Large intestine (tissue), 3 donors: ENCODE results near the gene PFAS. TPM values are rescaled to one million over a fixed set of nuclear protein-coding genes. Genes with fewer than 3 reads are reported as not detected.
"Not testable (repeated sequence)": the region's sequence is repeated elsewhere in the genome, so short reads cannot be mapped to it uniquely, and the experiment has no call there.

Experiments
- DNase-seq, 2 donors: peaks; one replicate each; pipeline versions ENCODE4 v3.0.0 to v3.0.0-alpha.2; 2013
- H3K27ac ChIP-seq: one replicate; pipeline ENCODE4 v1.5.1; 2013; ENCODE audit warnings: low read length
- H3K27me3 ChIP-seq: 2 replicates; pipeline ENCODE4 v1.6.1; 2013; ENCODE audit warnings: low read length; ENCODE audit not compliant: control insufficient read depth, insufficient read depth
- H3K36me3 ChIP-seq: 2 replicates; pipeline ENCODE4 v1.6.1; 2013; ENCODE audit warnings: low read length; ENCODE audit not compliant: control insufficient read depth, insufficient read depth
- H3K4me1 ChIP-seq: one replicate; pipeline ENCODE4 v1.6.1; 2013; ENCODE audit warnings: low read length; ENCODE audit not compliant: control insufficient read depth, insufficient read depth
- H3K4me3 ChIP-seq: one replicate; pipeline ENCODE4 v1.5.1; 2013; ENCODE audit warnings: low read length
- H3K9me3 ChIP-seq: one replicate; pipeline ENCODE4 v1.6.1; 2013; ENCODE audit warnings: mild to moderate bottlenecking, low read depth, low read length, moderate library complexity; ENCODE audit not compliant: control insufficient read depth
- WGBS: methylation state at CpG from one replicate; pipeline ENCODE4 v1.1.5; 2013; ENCODE audit warnings: low lambda C conversion rate; ENCODE audit not compliant: insufficient coverage; 5-methylcytosine and 5-hydroxymethylcytosine counted together
- polyA plus RNA-seq: library from polyadenylated mRNA; unstranded; fragments of 120-200 nt; gene quantifications from one replicate; pipeline ENCODE4 v1.2.1, GENCODE V29; 2013

The PFAS gene
- polyA plus RNA-seq, 1 donor: 25.3 TPM

GRCh38 chr17:8227238-8227581, 21.9 kb upstream of the PFAS start:
- DNase-seq: no peak
- Histone ChIP-seq H3K4me3 (peak overlapping the region; percentile 46), H3K4me1 (peaks cover 14% of the 10 kb centered on the region), H3K27ac (peak overlapping the region; percentile 71), H3K9me3 (no peaks in the 10 kb centered on the region), H3K27me3 (no peaks in the 10 kb centered on the region), H3K36me3 (peaks cover 50% of the 10 kb centered on the region)
- no CpG with 5 or more reads among the region's 4 CpGs for WGBS

GRCh38 chr17:8231701-8232100, 17.4 kb upstream of the PFAS start:
- Histone ChIP-seq H3K36me3 (peaks cover 91% of the 10 kb centered on the region), H3K27me3 (no peaks in the 10 kb centered on the region), H3K27ac (no peak overlapping the region), H3K9me3 (no peaks in the 10 kb centered on the region), H3K4me1 (peaks cover 7% of the 10 kb centered on the region), H3K4me3 (no peak overlapping the region)
- WGBS: no CpG with 5 or more reads among the region's 10 CpGs
- no peak for DNase-seq

GRCh38 chr17:8234361-8235270, 14.5 kb upstream of the PFAS start:
- WGBS: 86% methylated on average over 1 of the region's 21 CpGs
- DNase-seq: no peak
- Histone ChIP-seq H3K9me3 (no peaks in the 10 kb centered on the region), H3K27ac (no peak overlapping the region), H3K27me3 (no peaks in the 10 kb centered on the region), H3K4me3 (no peak overlapping the region), H3K36me3 (peaks cover 86% of the 10 kb centered on the region), H3K4me1 (no peaks in the 10 kb centered on the region)

- Histone ChIP-seq H3K9me3 (no peaks in the 10 kb centered on the region), H3K27me3 (no peaks in the 10 kb centered on the region), H3K27ac (no peak overlapping the region), H3K4me1 (no peaks in the 10 kb centered on the region), H3K4me3 (no peak overlapping the region), H3K36me3 (peaks cover 81% of the 10 kb centered on the region)
- WGBS: no CpG with 5 or more reads among the region's 7 CpGs
- DNase-seq: no peak
Observed at GRCh38 chr17:8235676-8236075, 13.4 kb upstream of the PFAS start.

- DNase-seq: peak in 1 of 2 donors; percentile 35
- WGBS: no CpG with 5 or more reads among the region's 7 CpGs
- no peak overlapping the region for H3K4me3 ChIP-seq
- peaks cover 74% of the 10 kb centered on the region for H3K36me3 ChIP-seq
- H3K27me3 ChIP-seq: no peaks in the 10 kb centered on the region
- H3K27ac ChIP-seq: peak overlapping the region; percentile 18
- H3K4me1 ChIP-seq: no peaks in the 10 kb centered on the region
- no peaks in the 10 kb centered on the region for H3K9me3 ChIP-seq
Observed at GRCh38 chr17:8237175-8237574, 11.9 kb upstream of the PFAS start.

GRCh38 chr17:8237886-8238285, 11.2 kb upstream of the PFAS start:
- DNase-seq: no peak
- Histone ChIP-seq H3K4me3 (no peak overlapping the region), H3K36me3 (peaks cover 71% of the 10 kb centered on the region), H3K27me3 (no peaks in the 10 kb centered on the region), H3K4me1 (no peaks in the 10 kb centered on the region), H3K27ac (no peak overlapping the region), H3K9me3 (no peaks in the 10 kb centered on the region)
- WGBS: no CpG with 5 or more reads among the region's 4 CpGs

- no CpG with 5 or more reads among the region's 5 CpGs for WGBS
Observed at GRCh38 chr17:8243827-8244226, 5.3 kb upstream of the PFAS start.

GRCh38 chr17:8244768-8245167, 4.3 kb upstream of the PFAS start:
- Histone ChIP-seq H3K4me3 (no peak overlapping the region), H3K27ac (no peak overlapping the region), H3K9me3 (no peaks in the 10 kb centered on the region), H3K4me1 (peaks cover 3% of the 10 kb centered on the region), H3K36me3 (peaks cover 18% of the 10 kb centered on the region), H3K27me3 (no peaks in the 10 kb centered on the region)
- no peak for DNase-seq
- WGBS: 100% methylated on average over 3 of the region's 8 CpGs

More at GRCh38 chr17:8243827-8244226, 5.3 kb upstream of the PFAS start:
- Histone ChIP-seq H3K4me1 (no peaks in the 10 kb centered on the region), H3K27ac (no peak overlapping the region), H3K36me3 (peaks cover 25% of the 10 kb centered on the region), H3K27me3 (no peaks in the 10 kb centered on the region), H3K4me3 (no peak overlapping the region), H3K9me3 (no peaks in the 10 kb centered on the region)
- DNase-seq: no peak

- H3K27ac ChIP-seq: peak overlapping the region; percentile 100
- no peaks in the 10 kb centered on the region for H3K27me3 ChIP-seq
- peak overlapping the region; percentile 85 for H3K4me3 ChIP-seq
- DNase-seq: peak in 1 of 2 donors; percentile 28
- H3K9me3 ChIP-seq: no peaks in the 10 kb centered on the region
- peaks cover 9% of the 10 kb centered on the region for H3K36me3 ChIP-seq
- 7% methylated on average over 3 of the region's 10 CpGs for WGBS
- H3K4me1 ChIP-seq: peaks cover 7% of the 10 kb centered on the region
Observed at GRCh38 chr17:8249621-8250500, 772 bp downstream of the PFAS start.

- DNase-seq, H3K4me3 ChIP-seq, H3K27me3 ChIP-seq, H3K27ac ChIP-seq, H3K4me1 ChIP-seq, H3K9me3 ChIP-seq: not testable (repeated sequence)
- peaks cover 25% of the 10 kb centered on the region for H3K36me3 ChIP-seq
- no CpG with 5 or more reads among the region's 2 CpGs for WGBS
Observed at GRCh38 chr17:8251411-8251810, 2.3 kb downstream of the PFAS start.
